AG04449 (cell line): ENCODE data around the gene TMX1.

Source experiments
- CTCF ChIA-PET: fragments of 350-600 bp; formaldehyde crosslinking; extraction: SDS; loops from one replicate; lab custom pipeline; 2021; ENCODE audit warnings: antibody characterized with exemption; lab: Yijun Ruan, JAX
- POLR2A ChIA-PET: fragments of 400-600, 350-600 bp; formaldehyde crosslinking; extraction: SDS; loops from one replicate; lab custom pipeline; 2020; ENCODE audit warnings: antibody characterized with exemption, inconsistent platforms; lab: Yijun Ruan, JAX
- DNase-seq: peaks from one replicate; pipeline ENCODE4 v3.0.0-alpha.2; 2010; ENCODE audit warnings: low read depth, low spot score
- H3K4me3 ChIP-seq: 2 replicates; pipeline ENCODE4 v1.5.1; 2011; ENCODE audit warnings: low read depth, mild to moderate bottlenecking, control low read depth, low read length
- TF ChIP-seq, protein P1 (sequence below): IDR thresholded peaks from one replicate; pipeline ENCODE4 v1.5.1; 2011; ENCODE audit warnings: mild to moderate bottlenecking, moderate library complexity, low read length, control low read depth, inconsistent platforms; ENCODE audit not compliant: insufficient read depth; ENCODE audit errors: missing control alignments

TMX1 gene

DNA sequence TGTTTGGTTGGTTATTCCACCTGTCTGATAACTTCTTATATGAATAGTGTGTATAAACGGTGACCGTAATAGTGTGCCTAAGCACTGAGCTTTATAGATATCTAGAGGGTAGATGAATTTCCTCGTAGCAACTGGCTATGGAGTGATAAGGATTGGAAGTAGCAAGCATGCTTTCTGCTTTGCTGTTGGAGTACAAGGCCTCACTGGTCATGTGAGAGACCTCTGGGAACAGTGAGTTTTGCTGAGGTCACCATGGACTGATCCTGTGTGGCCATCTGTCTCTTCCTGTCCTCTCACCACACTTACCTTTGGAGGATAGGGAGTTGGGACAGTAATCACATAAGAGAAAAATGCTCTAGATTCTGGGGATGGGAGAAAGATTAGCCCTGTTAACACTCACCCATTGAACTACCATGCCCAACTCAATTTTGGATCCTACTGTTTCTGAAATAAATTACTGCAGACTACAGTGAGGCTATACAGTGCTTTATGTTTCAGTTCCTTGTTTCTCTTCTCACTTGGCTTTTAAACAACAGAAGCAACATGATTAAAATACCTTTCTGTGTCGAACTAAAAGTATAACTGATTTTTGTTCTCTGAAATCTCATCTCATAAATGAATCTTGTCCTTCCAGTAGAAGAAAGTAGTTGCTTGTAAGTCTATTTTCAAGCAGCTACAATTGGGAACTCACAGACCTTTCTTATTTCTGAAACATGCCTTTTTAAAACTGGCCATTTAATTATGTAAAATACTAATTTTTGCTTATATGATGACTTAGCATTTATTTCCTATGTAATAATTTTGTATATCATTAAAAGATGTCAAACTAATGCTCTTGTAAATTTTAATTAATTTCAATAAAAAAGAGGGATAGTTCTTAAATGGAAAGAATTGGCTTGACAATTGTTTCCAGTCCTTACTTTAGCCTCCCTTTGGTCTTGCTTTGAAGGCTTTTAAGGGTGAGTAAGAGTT lies 8.3 kb downstream of the TMX1 start:
- TF ChIP-seq, protein P1, sequence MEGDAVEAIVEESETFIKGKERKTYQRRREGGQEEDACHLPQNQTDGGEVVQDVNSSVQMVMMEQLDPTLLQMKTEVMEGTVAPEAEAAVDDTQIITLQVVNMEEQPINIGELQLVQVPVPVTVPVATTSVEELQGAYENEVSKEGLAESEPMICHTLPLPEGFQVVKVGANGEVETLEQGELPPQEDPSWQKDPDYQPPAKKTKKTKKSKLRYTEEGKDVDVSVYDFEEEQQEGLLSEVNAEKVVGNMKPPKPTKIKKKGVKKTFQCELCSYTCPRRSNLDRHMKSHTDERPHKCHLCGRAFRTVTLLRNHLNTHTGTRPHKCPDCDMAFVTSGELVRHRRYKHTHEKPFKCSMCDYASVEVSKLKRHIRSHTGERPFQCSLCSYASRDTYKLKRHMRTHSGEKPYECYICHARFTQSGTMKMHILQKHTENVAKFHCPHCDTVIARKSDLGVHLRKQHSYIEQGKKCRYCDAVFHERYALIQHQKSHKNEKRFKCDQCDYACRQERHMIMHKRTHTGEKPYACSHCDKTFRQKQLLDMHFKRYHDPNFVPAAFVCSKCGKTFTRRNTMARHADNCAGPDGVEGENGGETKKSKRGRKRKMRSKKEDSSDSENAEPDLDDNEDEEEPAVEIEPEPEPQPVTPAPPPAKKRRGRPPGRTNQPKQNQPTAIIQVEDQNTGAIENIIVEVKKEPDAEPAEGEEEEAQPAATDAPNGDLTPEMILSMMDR = no peak
- ChIA-PET CTCF (interaction anchor here (0.7 to 1.0 kb wide), 3 partner anchors 34 to 531 kb away, joined by 3 read pairs; no protein-coding TSS in a partner anchor), POLR2A (no interaction called here)
- H3K4me3 ChIP-seq = no peak overlapping the region
- DNase-seq = no peak

DNA sequence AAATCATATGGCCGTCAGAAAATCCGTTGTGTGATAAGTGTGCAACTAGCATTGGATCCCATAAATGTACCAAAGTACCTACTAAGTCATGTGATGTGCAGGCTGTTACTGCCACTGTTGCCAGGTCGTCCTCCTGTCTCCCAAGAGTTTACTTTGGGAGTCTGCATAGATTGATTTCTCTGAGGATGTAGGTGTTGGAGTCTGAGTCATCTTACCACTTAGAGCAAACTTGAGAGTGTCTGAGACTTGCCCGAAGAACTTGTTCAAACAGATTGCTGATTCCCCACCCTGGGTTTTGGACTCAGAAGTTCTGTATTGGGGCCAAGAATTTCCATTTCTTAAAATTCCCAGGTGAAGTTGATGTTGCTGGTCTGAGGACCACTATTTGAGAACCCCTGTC lies 11.4 kb downstream of the TMX1 start:
- no peak for DNase-seq
- TF ChIP-seq, protein P1 = no peak
- no peak overlapping the region for H3K4me3 ChIP-seq
- ChIA-PET POLR2A (no interaction called here), CTCF (no interaction called here)

DNA sequence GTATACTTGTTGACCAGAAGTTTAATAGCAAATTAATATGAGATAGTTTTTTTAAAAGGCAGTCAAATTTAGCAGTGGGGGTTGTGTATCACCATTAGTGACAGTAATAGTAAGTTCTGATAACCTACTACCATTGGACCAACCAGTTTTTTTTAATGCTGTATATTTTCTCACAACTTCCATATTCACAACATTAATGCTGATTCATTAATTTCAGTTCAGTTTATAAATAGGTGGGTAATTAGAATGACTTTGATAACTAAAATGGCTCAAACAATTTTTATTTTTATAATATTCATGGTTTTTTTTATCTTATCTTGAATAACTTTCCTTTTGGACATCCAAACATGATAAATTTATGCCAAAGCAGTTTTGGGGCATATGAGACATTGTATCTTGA lies 13.8 kb downstream of the TMX1 start:
- no peak for DNase-seq
- CTCF ChIA-PET = no interaction called here
- H3K4me3 ChIP-seq = no peak overlapping the region
- TF ChIP-seq, protein P1 = no peak
- POLR2A ChIA-PET = no interaction called here

DNA sequence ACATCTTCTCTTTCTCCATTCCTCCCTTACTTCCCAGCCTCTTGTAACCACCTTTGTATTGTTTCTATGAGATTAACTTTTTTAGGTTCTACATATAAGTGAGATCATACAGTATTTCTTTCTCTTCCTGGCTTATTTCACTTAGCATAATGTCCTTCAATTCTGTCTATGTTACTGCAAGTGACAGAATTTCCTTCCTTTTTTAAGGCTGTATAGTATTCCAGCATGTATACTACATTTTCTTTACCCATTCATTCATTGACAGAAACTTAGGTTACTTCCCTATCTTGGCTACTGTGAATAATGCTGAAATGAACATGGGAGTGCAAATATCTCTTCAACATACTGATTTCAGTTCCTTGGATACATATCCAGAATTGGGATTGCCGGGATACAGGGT lies 18.2 kb downstream of the TMX1 start:
- no peak overlapping the region for H3K4me3 ChIP-seq
- CTCF ChIA-PET = interaction anchor here (1.5 kb wide), 1 partner anchor 15 kb away, joined by 3 read pairs; no protein-coding TSS in a partner anchor
- POLR2A ChIA-PET = no interaction called here
- no peak for DNase-seq
- TF ChIP-seq, protein P1 = no peak

DNA sequence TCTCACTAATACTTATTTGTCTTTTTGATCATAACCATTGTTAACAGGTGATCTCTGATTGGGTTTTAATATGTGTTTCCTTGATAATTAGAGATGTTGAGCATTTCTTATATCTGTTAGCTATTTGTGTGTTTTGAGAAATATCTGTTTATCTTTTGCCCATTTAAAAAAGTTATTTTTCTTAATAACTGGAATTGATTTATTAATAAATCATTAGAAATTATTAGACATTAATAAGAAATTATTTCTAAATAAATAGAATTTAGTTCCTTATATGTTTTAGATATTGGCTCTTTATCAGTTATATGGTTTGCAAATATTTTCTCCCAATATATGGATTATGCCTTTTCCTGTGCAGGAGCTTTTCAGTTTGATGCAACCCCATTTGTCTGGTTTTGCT lies 18.7 kb downstream of the TMX1 start:
- ChIA-PET POLR2A (no interaction called here), CTCF (interaction anchor here (1.5 kb wide), 1 partner anchor 16 kb away, joined by 3 read pairs; no protein-coding TSS in a partner anchor)
- no peak overlapping the region for H3K4me3 ChIP-seq
- no peak for DNase-seq
- TF ChIP-seq, protein P1 = no peak

DNA sequence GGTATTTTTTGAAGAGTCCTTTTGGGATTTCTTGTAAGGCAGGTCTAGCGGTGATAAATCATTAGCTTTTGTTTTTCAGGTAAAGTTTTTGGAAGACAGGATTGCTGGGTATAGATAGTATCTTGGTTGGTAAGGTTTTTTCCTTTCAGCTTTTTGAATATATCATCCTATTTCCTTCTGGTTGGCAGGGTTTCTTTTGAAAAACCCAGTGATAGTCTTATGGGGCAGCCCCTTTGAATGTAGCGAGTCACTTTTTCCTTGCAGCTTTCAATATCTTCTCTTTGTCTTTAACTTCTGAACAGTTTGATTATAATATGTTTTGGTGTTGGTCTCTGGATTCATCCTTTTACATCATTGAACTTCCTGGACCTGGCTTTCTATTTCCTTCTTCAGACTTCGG lies 20.2 kb downstream of the TMX1 start:
- ChIA-PET CTCF (interaction anchor here (1.0 to 1.4 kb wide), 3 partner anchors 17 to 520 kb away, joined by 3 read pairs; no protein-coding TSS in a partner anchor), POLR2A (interaction anchor here (0.6 kb wide), 1 partner anchor 480 kb away, joined by 3 read pairs; no protein-coding TSS in a partner anchor)
- no peak overlapping the region for H3K4me3 ChIP-seq
- DNase-seq = no peak
- TF ChIP-seq, protein P1 = no peak
